HepG2 (cell line): Measurements from ENCODE around the gene SH2D6. TPM values are rescaled to one million over a fixed set of nuclear protein-coding genes. Genes with fewer than 3 reads are reported as not detected.

Experiments used
- ATAC-seq: fragments of 200-7000 bp; cut with Tn5 transposase; 3 replicates; pipeline ENCODE4 v1.9.1; 2020; ENCODE audit warnings: mild to moderate bottlenecking, moderate library complexity
- BruUV-seq: library from RNA; stranded (reverse); fragments of 400-500 nt; replicated peaks from 2 replicates; lab custom pipeline; 2021; lab: Mats Ljungman, UMichigan
- CTCF ChIA-PET: fragments of 300-600 bp; formaldehyde crosslinking; extraction: SDS; loops from one replicate; lab custom pipeline; 2021; ENCODE audit warnings: low total read pairs, inconsistent platforms, low intra/inter-chr PET ratio; lab: Yijun Ruan, JAX
- POLR2A ChIA-PET: fragments of 350-600 bp; sonication (Branson Sonifier 250); formaldehyde crosslinking; loops from one replicate; lab custom pipeline; 2020; ENCODE audit warnings: antibody characterized with exemption, inconsistent platforms; lab: Yijun Ruan, JAX
- DNase-seq: peaks from one replicate; pipeline ENCODE4 v3.0.0-alpha.2; 2015; ENCODE audit warnings: low spot score
- FAIRE-seq: peaks from 3 replicates; lab custom pipeline; 2011; peaks lifted over from hg19 to GRCh38; lab: Jason Lieb, UNC
- H2AFZ ChIP-seq: one replicate; pipeline ENCODE4 v1.6.1; 2011; ENCODE audit warnings: low read length, inconsistent platforms
- H3K27ac ChIP-seq: fragments of 300-600 bp; 3 replicates; pipeline ENCODE4 v1.8.0; 2011; ENCODE audit warnings: mixed run types, mild to moderate bottlenecking, mixed read lengths, low read length, inconsistent platforms; ENCODE audit not compliant: insufficient read depth; ENCODE audit errors: extremely low read length
- H3K27me3 ChIP-seq, 2 experiments: fragments of 200-600 bp in 1 of 2; 2 replicates in 1 of 2; 3 replicates in 1 of 2; pipeline versions ENCODE4 v1.6.0 to v1.8.0; 2011; ENCODE audit warnings: low read length in 2 of 2, mild to moderate bottlenecking in 2 of 2, moderate library complexity in 2 of 2, inconsistent platforms in 1 of 2; ENCODE audit not compliant: insufficient read depth in 2 of 2, control insufficient read depth in 1 of 2
- H3K36me3 ChIP-seq, 2 experiments: fragments of 200-600 bp in 1 of 2; replicated peaks in 1 of 2; 2 replicates in 1 of 2; 3 replicates in 1 of 2; pipeline versions ENCODE4 v1.5.1 to v1.8.0; 2011; ENCODE audit warnings: low read length in 2 of 2, inconsistent platforms in 1 of 2; ENCODE audit not compliant: insufficient read depth in 2 of 2, control insufficient read depth in 1 of 2
- H3K4me1 ChIP-seq: 2 replicates; pipeline ENCODE4 v1.5.1; 2012; ENCODE audit warnings: low read length, inconsistent platforms; ENCODE audit not compliant: insufficient read depth
- H3K4me2 ChIP-seq: 2 replicates; pipeline ENCODE4 v1.6.0; 2011; ENCODE audit warnings: low read depth, low read length, inconsistent platforms
- H3K4me3 ChIP-seq, 3 experiments: fragments of 200-600 bp in 1 of 3; sonication (generic), shearing (Covaris generic) in 1 of 3; replicated peaks in 1 of 3; 2 replicates each; pipeline ENCODE4 v1.5.1; 2011 to 2016; ENCODE audit warnings: low read length in 3 of 3, inconsistent platforms in 2 of 3, low read depth in 2 of 3, mild to moderate bottlenecking in 2 of 3, control low read depth in 1 of 3, mixed read lengths in 1 of 3; ENCODE audit not compliant: insufficient read depth in 1 of 3
- H3K79me2 ChIP-seq: one replicate; pipeline ENCODE4 v1.6.1; 2011; ENCODE audit warnings: low read length, inconsistent platforms; ENCODE audit not compliant: insufficient read depth
- H3K9ac ChIP-seq: 2 replicates; pipeline ENCODE4 v1.6.0; 2011; ENCODE audit warnings: mild to moderate bottlenecking, low read depth, low read length, inconsistent platforms; ENCODE audit not compliant: insufficient read depth
- H3K9me3 ChIP-seq: 2 replicates; pipeline ENCODE4 v1.5.1; 2012; ENCODE audit warnings: mild to moderate bottlenecking, low read length
- H4K20me1 ChIP-seq: 2 replicates; pipeline ENCODE4 v1.6.0; 2011; ENCODE audit warnings: inconsistent platforms, mild to moderate bottlenecking, low read length, moderate library complexity; ENCODE audit not compliant: insufficient read depth
- MAFF ChIP-seq: IDR thresholded peaks from 2 replicates; pipeline ENCODE4 v1.6.1; 2011; ENCODE audit warnings: low read depth, low read length, improper control_type of control experiment
- MAFK ChIP-seq, 2 experiments: IDR thresholded peaks in 1 of 2; conservative IDR thresholded peaks in 1 of 2; 2 replicates each; pipeline ENCODE4 v1.6.1; 2011; ENCODE audit warnings: improper control_type of control experiment in 2 of 2, low read length in 2 of 2
- NFE2L2 ChIP-seq: fragments of 150-350 bp; IDR thresholded peaks from 2 replicates; pipeline ENCODE4 v1.6.1; 2014; ENCODE audit warnings: low read length
- ZNF569 ChIP-seq: sonication (generic); formaldehyde crosslinking; IDR thresholded peaks from 2 replicates; pipeline ENCODE4 v1.5.0; 2020; ENCODE audit warnings: mild to moderate bottlenecking, missing genetic modification reagents, moderate library complexity, borderline replicate concordance
- ZNF768 ChIP-seq: sonication (generic); formaldehyde crosslinking; IDR thresholded peaks from 2 replicates; pipeline ENCODE4 v1.4.0; 2020; ENCODE audit warnings: missing genetic modification reagents
- WGBS: methylation state at CpG from one replicate; pipeline ENCODE4 v1.1.6; 2017; ENCODE audit warnings: low lambda C conversion rate; 5-methylcytosine and 5-hydroxymethylcytosine counted together
- in situ Hi-C: cut with HindIII; loops from 2 replicates; pipeline ENCODE4 v1.10.0; 2017; ENCODE audit warnings: low pct_unique_long_range_greater_than_20kb; ENCODE audit not compliant: extremely low pct_ligation_motif_present
- intact Hi-C: fragments of 100-400 bp; cut with micrococcal nuclease; formaldehyde crosslinking; loops from one replicate; pipeline ENCODE4 v1.10.0; 2022; ENCODE audit not compliant: unreplicated experiment
- polyA plus RNA-seq, 8 experiments: library from polyadenylated mRNA; depleted of rRNA in 3 of 8; stranded (reverse) in 7 of 8; unstranded in 1 of 8; fragments of >200 nt; fragmentation: Illumina TruSeq in 4 of 8; extraction: Trizol in 4 of 8; gene quantifications; 2 replicates each; pipeline versions ENCODE4 v1.2.1 to v1.2.3, GENCODE V29; 2011 to 2016; ENCODE audit warnings: low read depth in 4 of 8, missing spikeins in 1 of 8, mixed read lengths in 1 of 8; ENCODE audit not compliant: insufficient read depth in 1 of 8
- total RNA-seq, 5 experiments: library from RNA; depleted of rRNA; stranded (reverse); fragments of >200 nt; fragmentation: Illumina TruSeq; extraction: Trizol; gene quantifications; 2 replicates each; pipeline ENCODE4 v1.2.3, GENCODE V29; 2016; ENCODE audit warnings: low read depth in 1 of 5

The SH2D6 gene
- total and polyA plus RNA-seq, 2 of the 13 experiments (the other 11 are each of a cell fraction or from before 2014, with no cell fraction given), result 0.11 to 0.26 TPM

GRCh38 chr2:85394976-85395375 is 23.5 kb upstream of the SH2D6 start:
- BruUV-seq, result no TSS peak
- Histone ChIP-seq H2AFZ (no peak overlapping the region), H3K27me3 (no peaks in the 10 kb centered on the region), H4K20me1 (no peaks in the 10 kb centered on the region), H3K36me3 (peaks cover 2 to 3% of the 10 kb centered on the region in 2 experiments; a peak in 1 of 5 replicates), H3K4me2 (no peak overlapping the region), H3K9me3 (no peaks in the 10 kb centered on the region), H3K4me3 (no peak overlapping the region), H3K9ac (no peak overlapping the region), H3K79me2 (no peaks in the 10 kb centered on the region), H3K4me1 (peaks cover 24% of the 10 kb centered on the region), H3K27ac (no peak overlapping the region)
- intact Hi-C loops, result no loop called here
- ChIA-PET CTCF (no interaction called here), POLR2A (interaction anchor here (1.6 kb wide), 1 partner anchor 144 kb away, joined by 4 read pairs; no protein-coding TSS in a partner anchor)
- FAIRE-seq (no peak), ATAC-seq (no peak), DNase-seq (no peak)
- TF ChIP-seq ZNF768 (0 out of 2 replicates have a peak, but pooled peaks have one; percentile 20), ZNF569 (no peak)
- in situ Hi-C loops, result loop anchor here (5.0 kb wide), 1 partner anchor 157 kb away; no protein-coding TSS in a partner anchor
- WGBS, result 57% methylated on average over 5 of the region's 6 CpGs

GRCh38 chr2:85395912-85396475 is 22.5 kb upstream of the SH2D6 start:
- H3K27me3 ChIP-seq, result no peaks in the 10 kb centered on the region
- no peaks in the 10 kb centered on the region for H3K9me3 ChIP-seq
- H3K36me3 ChIP-seq, result peaks cover 0 to 1% of the 10 kb centered on the region in 2 experiments; a peak in 1 of 5 replicates
- no peak overlapping the region for H2AFZ ChIP-seq
- BruUV-seq, result no TSS peak
- no peaks in the 10 kb centered on the region for H4K20me1 ChIP-seq
- no peaks in the 10 kb centered on the region for H3K79me2 ChIP-seq
- no peak for ATAC-seq
- peaks cover 28% of the 10 kb centered on the region for H3K4me1 ChIP-seq
- DNase-seq, result no peak
- H3K4me2 ChIP-seq, result no peak overlapping the region
- in situ Hi-C loops (no loop called here), intact Hi-C loops (no loop called here)
- TF ChIP-seq NFE2L2 (no peak), MAFF (peak; percentile 31), MAFK (conservative IDR thresholded peaks at IDR 0.05 in 1 of 2, IDR thresholded peaks at IDR 0.05 in 1 of 2; ENCODE audit: low read length in 2 of 2) (peak; percentile 54 to 58)
- POLR2A ChIA-PET, result interaction anchor here (1.6 kb wide), 1 partner anchor 143 kb away, joined by 4 read pairs; no protein-coding TSS in a partner anchor
- H3K27ac ChIP-seq, result no peak overlapping the region
- no peak overlapping the region for H3K9ac ChIP-seq
- CTCF ChIA-PET, result no interaction called here
- H3K4me3 ChIP-seq, result no peak overlapping the region
- WGBS, result 90% methylated on average over 14 of the region's 14 CpGs
- no peak for FAIRE-seq
